ENCODE data around the gene STK4.

The STK4 gene

DNA sequence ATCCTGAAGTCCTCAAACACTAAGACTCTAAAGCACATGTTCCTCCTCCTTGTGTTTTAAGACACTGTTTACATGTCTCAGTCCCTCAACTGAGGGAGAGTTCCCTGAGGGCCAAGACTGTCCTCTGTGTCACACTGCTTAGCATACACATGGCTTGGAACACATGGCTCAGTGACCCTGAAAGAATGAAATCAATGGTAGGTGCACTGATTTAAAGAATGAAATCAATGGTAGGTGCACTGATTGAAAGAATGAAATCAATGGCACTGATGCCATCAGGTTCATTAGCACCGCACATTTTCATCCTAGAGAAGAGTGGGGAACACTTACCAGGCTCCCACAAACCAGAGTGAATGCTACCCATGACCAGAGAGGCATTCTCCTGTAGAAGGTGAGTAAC, 15.9 kb upstream of the STK4 start:
- WGBS, 2 donors (ENCODE audit: extremely low coverage in 2 of 2, insufficient read length in 2 of 2, insufficient replicate concordance in 1 of 2): no CpG with 5 or more reads among the region's 1 CpG
- no peak overlapping the region for H2BK5ac ChIP-seq (ENCODE audit: low read length)

DNA sequence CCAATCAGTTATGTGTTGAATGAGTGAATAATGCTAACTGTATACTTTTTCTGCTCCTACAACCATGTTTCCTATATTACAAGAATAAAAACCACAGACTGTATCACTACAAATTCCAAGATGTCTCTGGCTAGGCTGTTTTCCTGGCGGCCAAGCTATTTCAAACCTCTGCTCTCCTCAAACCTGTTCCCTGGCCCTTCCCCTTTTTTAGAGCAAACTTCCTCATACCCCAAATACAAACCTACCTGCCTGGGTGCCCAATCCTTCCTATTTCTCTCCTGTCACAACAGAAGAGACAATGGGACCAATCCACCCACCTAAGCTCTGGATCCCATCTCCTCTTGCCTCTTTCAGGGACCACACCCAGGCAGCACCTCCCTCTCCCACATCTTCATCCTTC, 13.6 kb upstream of the STK4 start:
- Histone ChIP-seq H4K91ac (ENCODE audit: low read depth, low read length, poor library complexity) (no peak overlapping the region), H2BK5ac (ENCODE audit: low read length) (no peak overlapping the region), H3K9ac (ENCODE audit: low read depth, low read length, poor library complexity) (no peak overlapping the region), H3K23ac (ENCODE audit: low read depth, low read length, poor library complexity) (no peak overlapping the region), H2AK5ac (ENCODE audit: low read depth, low read length) (no peak overlapping the region), H3K14ac (ENCODE audit: low read length) (no peak overlapping the region), H2AFZ (ENCODE audit: low read length) (no peak overlapping the region), H2BK120ac (ENCODE audit: low read depth, low read length) (no peak overlapping the region), H3K9me3 (replicated peaks in 1 of 2; ENCODE audit: control insufficient read depth in 2 of 2, insufficient read depth in 1 of 2, low read depth in 1 of 2, low read length in 2 of 2) (no peaks in the 10 kb centered on the region), H3K4me1 (ENCODE audit: control insufficient read depth in 2 of 2, insufficient read depth in 1 of 2, low read depth in 1 of 2, low read length in 2 of 2) (no peaks in the 10 kb centered on the region), H2BK15ac (ENCODE audit: low read length) (no peak overlapping the region), H3K27ac (replicated peaks; ENCODE audit: low read length) (no peak overlapping the region), H3K4ac (ENCODE audit: low read length) (no peak overlapping the region), H3K27me3 (ENCODE audit: control insufficient read depth in 3 of 3, insufficient read depth in 3 of 3, low read depth in 1 of 3, low read length in 3 of 3) (no peaks in the 10 kb centered on the region), H3K4me3 (ENCODE audit: low read length in 2 of 2) (no peak overlapping the region), H2BK12ac (ENCODE audit: low read length) (no peak overlapping the region), H4K8ac (ENCODE audit: low read depth, low read length) (no peak overlapping the region), H3K36me3 (replicated peaks in 1 of 2; ENCODE audit: control insufficient read depth in 2 of 2, insufficient read depth in 2 of 2, low read length in 2 of 2) (peaks cover 57 to 95% of the 10 kb centered on the region in 2 donors), H3K18ac (ENCODE audit: low read length) (no peak overlapping the region), H3K79me1 (ENCODE audit: low read depth, low read length) (peaks cover 3% of the 10 kb centered on the region), H3K4me2 (ENCODE audit: insufficient read depth, low read length, poor library complexity, severe bottlenecking) (no peak overlapping the region)
- WGBS, 2 donors (ENCODE audit: extremely low coverage in 2 of 2, insufficient read length in 2 of 2, insufficient replicate concordance in 1 of 2): no CpG with 5 or more reads among the region's 1 CpG
- no peak for DNase-seq (ENCODE audit: low spot score)

More for the DNA sequence above, 15.9 kb upstream of the STK4 start:
- H2BK15ac ChIP-seq (ENCODE audit: low read length): no peak overlapping the region
- DNase-seq (ENCODE audit: low spot score): no peak
- no peaks in the 10 kb centered on the region for H3K9me3 ChIP-seq (replicated peaks in 1 of 2; ENCODE audit: control insufficient read depth in 2 of 2, insufficient read depth in 1 of 2, low read depth in 1 of 2, low read length in 2 of 2)
- no peak overlapping the region for H2AFZ ChIP-seq (ENCODE audit: low read length)
- H4K91ac ChIP-seq (ENCODE audit: low read depth, low read length, poor library complexity): no peak overlapping the region
- H3K9ac ChIP-seq (ENCODE audit: low read depth, low read length, poor library complexity): no peak overlapping the region
- no peak overlapping the region for H3K4me3 ChIP-seq (ENCODE audit: low read length in 2 of 2)
- no peak overlapping the region for H2AK5ac ChIP-seq (ENCODE audit: low read depth, low read length)
- no peak overlapping the region for H4K8ac ChIP-seq (ENCODE audit: low read depth, low read length)
- H3K4ac ChIP-seq (ENCODE audit: low read length): no peak overlapping the region
- H3K14ac ChIP-seq (ENCODE audit: low read length): no peak overlapping the region
- no peak overlapping the region for H3K4me2 ChIP-seq (ENCODE audit: insufficient read depth, low read length, poor library complexity, severe bottlenecking)
- no peak overlapping the region for H2BK120ac ChIP-seq (ENCODE audit: low read depth, low read length)
- H3K36me3 ChIP-seq (replicated peaks in 1 of 2; ENCODE audit: control insufficient read depth in 2 of 2, insufficient read depth in 2 of 2, low read length in 2 of 2): peaks cover 52 to 98% of the 10 kb centered on the region in 2 donors
- no peaks in the 10 kb centered on the region for H3K79me1 ChIP-seq (ENCODE audit: low read depth, low read length)
- H3K23ac ChIP-seq (ENCODE audit: low read depth, low read length, poor library complexity): no peak overlapping the region
- no peak overlapping the region for H2BK12ac ChIP-seq (ENCODE audit: low read length)
- no peak overlapping the region for H3K27ac ChIP-seq (replicated peaks; ENCODE audit: low read length)
- no peaks in the 10 kb centered on the region for H3K4me1 ChIP-seq (ENCODE audit: control insufficient read depth in 2 of 2, insufficient read depth in 1 of 2, low read depth in 1 of 2, low read length in 2 of 2)
- H3K27me3 ChIP-seq (ENCODE audit: control insufficient read depth in 3 of 3, insufficient read depth in 3 of 3, low read depth in 1 of 3, low read length in 3 of 3): no peaks in the 10 kb centered on the region
- no peak overlapping the region for H3K18ac ChIP-seq (ENCODE audit: low read length)

DNA sequence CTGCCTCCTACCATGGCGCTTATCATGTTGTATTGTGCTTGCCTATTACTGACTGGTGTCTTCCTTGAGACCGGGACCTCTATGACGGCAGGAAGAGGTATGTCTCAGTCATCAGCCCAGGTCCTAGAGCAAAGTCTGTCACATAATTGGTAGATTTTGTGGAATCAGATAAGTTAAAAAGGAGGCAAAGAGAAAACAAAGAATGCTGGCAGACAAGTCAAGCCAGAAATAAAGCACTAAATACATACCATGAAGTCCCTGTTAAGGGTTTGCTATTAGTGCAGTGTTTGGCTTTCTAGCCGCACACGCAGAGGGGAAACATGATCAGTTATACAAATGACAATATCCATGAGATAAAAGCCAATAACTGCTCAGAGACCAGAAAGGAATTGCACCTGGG, 12.1 kb upstream of the STK4 start:
- peaks cover 47 to 90% of the 10 kb centered on the region in 2 donors for H3K36me3 ChIP-seq (replicated peaks in 1 of 2; ENCODE audit: control insufficient read depth in 2 of 2, insufficient read depth in 2 of 2, low read length in 2 of 2)
- H2BK15ac ChIP-seq (ENCODE audit: low read length): no peak overlapping the region
- H3K23ac ChIP-seq (ENCODE audit: low read depth, low read length, poor library complexity): no peak overlapping the region
- H2BK5ac ChIP-seq (ENCODE audit: low read length): no peak overlapping the region
- no peaks in the 10 kb centered on the region for H3K27me3 ChIP-seq (ENCODE audit: control insufficient read depth in 3 of 3, insufficient read depth in 3 of 3, low read depth in 1 of 3, low read length in 3 of 3)
- H3K14ac ChIP-seq (ENCODE audit: low read length): no peak overlapping the region
- H4K8ac ChIP-seq (ENCODE audit: low read depth, low read length): no peak overlapping the region
- no peak overlapping the region for H3K18ac ChIP-seq (ENCODE audit: low read length)
- H3K79me1 ChIP-seq (ENCODE audit: low read depth, low read length): peaks cover 3% of the 10 kb centered on the region
- no peak overlapping the region for H4K91ac ChIP-seq (ENCODE audit: low read depth, low read length, poor library complexity)
- H2AK5ac ChIP-seq (ENCODE audit: low read depth, low read length): no peak overlapping the region
- no peak overlapping the region for H3K9ac ChIP-seq (ENCODE audit: low read depth, low read length, poor library complexity)
- WGBS, 2 donors (ENCODE audit: extremely low coverage in 2 of 2, insufficient read length in 2 of 2, insufficient replicate concordance in 1 of 2): no CpG with 5 or more reads among the region's 5 CpGs
- no peak overlapping the region for H3K4me2 ChIP-seq (ENCODE audit: insufficient read depth, low read length, poor library complexity, severe bottlenecking)
- no peak overlapping the region for H3K4ac ChIP-seq (ENCODE audit: low read length)
- no peak overlapping the region for H3K4me3 ChIP-seq (ENCODE audit: low read length in 2 of 2)
- H2AFZ ChIP-seq (ENCODE audit: low read length): no peak overlapping the region
- H2BK12ac ChIP-seq (ENCODE audit: low read length): no peak overlapping the region
- no peak overlapping the region for H2BK120ac ChIP-seq (ENCODE audit: low read depth, low read length)
- no peak for DNase-seq (ENCODE audit: low spot score)
- H3K9me3 ChIP-seq (replicated peaks in 1 of 2; ENCODE audit: control insufficient read depth in 2 of 2, insufficient read depth in 1 of 2, low read depth in 1 of 2, low read length in 2 of 2): no peaks in the 10 kb centered on the region
- no peak overlapping the region for H3K27ac ChIP-seq (replicated peaks; ENCODE audit: low read length)
- H3K4me1 ChIP-seq (ENCODE audit: control insufficient read depth in 2 of 2, insufficient read depth in 1 of 2, low read depth in 1 of 2, low read length in 2 of 2): peaks cover 1 to 2% of the 10 kb centered on the region in 2 donors

DNA sequence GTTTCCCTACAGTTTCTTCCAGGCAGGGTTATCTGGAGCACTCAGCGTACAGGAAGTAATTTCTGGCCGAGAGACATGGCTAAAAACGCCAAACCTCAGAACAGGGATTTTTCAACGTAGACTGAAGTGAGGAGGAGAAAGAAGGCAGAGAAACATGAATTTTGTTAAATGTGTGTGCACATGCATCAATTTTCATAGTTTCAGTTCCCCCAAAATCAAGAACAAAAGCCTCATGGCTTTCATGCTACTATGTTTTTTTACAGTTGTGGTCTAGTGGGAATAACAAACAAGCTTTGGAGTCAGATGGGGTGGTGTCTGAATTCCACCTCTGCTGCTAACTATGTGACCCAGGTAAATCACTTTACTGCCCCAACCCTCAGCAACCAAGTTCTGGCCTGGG, 11.0 kb upstream of the STK4 start:
- no peak overlapping the region for H3K23ac ChIP-seq (ENCODE audit: low read depth, low read length, poor library complexity)
- whole genome bisulfite sequencing, 2 donors (ENCODE audit: extremely low coverage in 2 of 2, insufficient read length in 2 of 2, insufficient replicate concordance in 1 of 2): no CpG with 5 or more reads among the region's 4 CpGs
- H3K4ac ChIP-seq (ENCODE audit: low read length): no peak overlapping the region
- no peaks in the 10 kb centered on the region for H3K27me3 ChIP-seq (ENCODE audit: control insufficient read depth in 3 of 3, insufficient read depth in 3 of 3, low read depth in 1 of 3, low read length in 3 of 3)
- no peak overlapping the region for H3K4me2 ChIP-seq (ENCODE audit: insufficient read depth, low read length, poor library complexity, severe bottlenecking)
- peaks cover 3% of the 10 kb centered on the region for H3K79me1 ChIP-seq (ENCODE audit: low read depth, low read length)
- H3K9ac ChIP-seq (ENCODE audit: low read depth, low read length, poor library complexity): no peak overlapping the region
- no peak overlapping the region for H2AK5ac ChIP-seq (ENCODE audit: low read depth, low read length)
- H3K4me3 ChIP-seq (ENCODE audit: low read length in 2 of 2): no peak overlapping the region
- H3K18ac ChIP-seq (ENCODE audit: low read length): no peak overlapping the region
- no peak overlapping the region for H2BK120ac ChIP-seq (ENCODE audit: low read depth, low read length)
- H2BK15ac ChIP-seq (ENCODE audit: low read length): no peak overlapping the region
- DNase-seq (ENCODE audit: low spot score): no peak
- peaks cover 4 to 5% of the 10 kb centered on the region in 2 donors for H3K4me1 ChIP-seq (ENCODE audit: control insufficient read depth in 2 of 2, insufficient read depth in 1 of 2, low read depth in 1 of 2, low read length in 2 of 2)
- no peak overlapping the region for H3K27ac ChIP-seq (replicated peaks; ENCODE audit: low read length)
- no peak overlapping the region for H2BK12ac ChIP-seq (ENCODE audit: low read length)
- no peak overlapping the region for H2BK5ac ChIP-seq (ENCODE audit: low read length)
- H4K91ac ChIP-seq (ENCODE audit: low read depth, low read length, poor library complexity): no peak overlapping the region
- no peak overlapping the region for H2AFZ ChIP-seq (ENCODE audit: low read length)
- peaks cover 42 to 79% of the 10 kb centered on the region in 2 donors for H3K36me3 ChIP-seq (replicated peaks in 1 of 2; ENCODE audit: control insufficient read depth in 2 of 2, insufficient read depth in 2 of 2, low read length in 2 of 2)
- no peak overlapping the region for H4K8ac ChIP-seq (ENCODE audit: low read depth, low read length)
- H3K14ac ChIP-seq (ENCODE audit: low read length): no peak overlapping the region
- no peaks in the 10 kb centered on the region for H3K9me3 ChIP-seq (replicated peaks in 1 of 2; ENCODE audit: control insufficient read depth in 2 of 2, insufficient read depth in 1 of 2, low read depth in 1 of 2, low read length in 2 of 2)

All from neuronal stem cell (in vitro differentiated cells).